Astrocyte of the spinal cord (primary cell): ENCODE measurements around the gene OR2AP1.
"Not testable (repeated sequence)": the region's sequence is repeated elsewhere in the genome, so short reads cannot be mapped to it uniquely, and the experiment has no call there.

Source experiments
- DNase-seq: peaks from one replicate; pipeline ENCODE4 v3.0.0; 2011; ENCODE audit warnings: low read depth, low spot score
- H3K4me3 ChIP-seq: 2 replicates; pipeline ENCODE4 v1.5.1; 2011; ENCODE audit warnings: low read depth, mild to moderate bottlenecking, low read length, moderate library complexity
- in situ Hi-C: cut with HindIII; loops from 2 replicates; pipeline ENCODE4 v1.10.0; 2017; ENCODE audit warnings: low sequenced_read_pairs
- TF ChIP-seq, protein P1 (sequence below): IDR thresholded peaks from 2 replicates; pipeline ENCODE4 v1.5.1; 2012; ENCODE audit warnings: low read depth, mild to moderate bottlenecking, low read length, inconsistent platforms

Gene OR2AP1

GRCh38 chr12:55585817-55586216 is 13.5 kb downstream of the OR2AP1 start:
- TF ChIP-seq, protein P1, sequence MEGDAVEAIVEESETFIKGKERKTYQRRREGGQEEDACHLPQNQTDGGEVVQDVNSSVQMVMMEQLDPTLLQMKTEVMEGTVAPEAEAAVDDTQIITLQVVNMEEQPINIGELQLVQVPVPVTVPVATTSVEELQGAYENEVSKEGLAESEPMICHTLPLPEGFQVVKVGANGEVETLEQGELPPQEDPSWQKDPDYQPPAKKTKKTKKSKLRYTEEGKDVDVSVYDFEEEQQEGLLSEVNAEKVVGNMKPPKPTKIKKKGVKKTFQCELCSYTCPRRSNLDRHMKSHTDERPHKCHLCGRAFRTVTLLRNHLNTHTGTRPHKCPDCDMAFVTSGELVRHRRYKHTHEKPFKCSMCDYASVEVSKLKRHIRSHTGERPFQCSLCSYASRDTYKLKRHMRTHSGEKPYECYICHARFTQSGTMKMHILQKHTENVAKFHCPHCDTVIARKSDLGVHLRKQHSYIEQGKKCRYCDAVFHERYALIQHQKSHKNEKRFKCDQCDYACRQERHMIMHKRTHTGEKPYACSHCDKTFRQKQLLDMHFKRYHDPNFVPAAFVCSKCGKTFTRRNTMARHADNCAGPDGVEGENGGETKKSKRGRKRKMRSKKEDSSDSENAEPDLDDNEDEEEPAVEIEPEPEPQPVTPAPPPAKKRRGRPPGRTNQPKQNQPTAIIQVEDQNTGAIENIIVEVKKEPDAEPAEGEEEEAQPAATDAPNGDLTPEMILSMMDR = no peak
- in situ Hi-C loops = no loop called here
- DNase-seq = no peak
- no peak overlapping the region for H3K4me3 ChIP-seq

DNA sequence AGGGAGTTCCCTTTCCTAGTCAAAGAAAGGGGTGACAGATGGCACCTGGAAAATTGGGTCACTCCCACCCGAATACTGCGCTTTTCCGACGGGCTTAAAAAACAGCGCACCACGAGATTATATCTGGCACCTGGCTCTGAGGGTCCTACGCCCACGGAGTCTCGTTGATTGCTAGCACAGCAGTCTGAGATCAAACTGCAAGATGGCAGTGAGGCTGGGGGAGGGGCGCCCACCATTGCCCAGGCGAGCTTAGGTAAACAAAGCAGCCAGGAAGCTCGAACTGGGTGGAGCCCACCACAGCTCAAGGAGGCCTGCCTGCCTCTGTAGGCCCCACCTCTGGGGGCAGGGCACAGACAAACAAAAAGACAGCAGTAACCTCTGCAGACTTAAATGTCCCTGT is 17.9 kb downstream of the OR2AP1 start:
- in situ Hi-C loops, DNase-seq, H3K4me3 ChIP-seq: not testable (repeated sequence)

DNA sequence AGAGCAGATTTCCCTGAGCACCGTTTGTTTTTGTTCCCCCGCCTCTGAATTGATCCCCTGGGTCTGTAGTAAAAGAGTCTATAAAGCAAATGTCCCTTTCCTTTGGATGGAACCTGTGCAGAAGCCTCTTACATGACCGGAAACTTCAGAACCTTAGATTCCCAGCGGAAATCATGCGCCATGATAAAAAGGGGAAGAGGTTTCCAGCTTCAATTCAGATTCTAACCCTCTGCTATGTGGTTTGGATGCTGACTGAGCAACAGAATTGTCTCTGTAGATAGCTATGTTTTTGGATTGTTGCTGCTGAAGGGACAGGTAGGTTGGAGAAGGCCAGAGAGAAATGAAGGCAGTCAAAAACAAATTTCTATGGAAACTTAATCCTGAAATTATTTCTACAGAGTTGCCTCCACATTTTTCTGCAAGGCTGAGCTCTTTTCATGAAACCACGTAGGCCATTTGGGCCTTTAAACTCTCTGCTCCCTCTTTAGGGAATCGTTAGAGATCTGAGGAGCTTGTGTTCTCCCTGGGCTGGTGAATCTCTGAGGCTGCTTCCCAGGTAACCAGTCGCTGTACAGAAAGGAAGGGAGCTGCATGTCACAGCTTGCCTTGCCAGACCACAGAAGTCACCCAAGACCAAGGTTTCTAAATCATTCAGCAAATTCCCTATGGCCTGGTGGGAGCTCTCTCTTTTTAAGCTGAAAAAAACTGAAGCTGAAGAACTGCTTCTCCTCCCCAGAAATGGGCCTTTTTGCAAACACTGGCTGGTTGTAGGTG is 35.7 kb downstream of the OR2AP1 start:
- no peak overlapping the region for H3K4me3 ChIP-seq
- TF ChIP-seq, protein P1 = no peak
- DNase-seq = no peak
- in situ Hi-C loops = no loop called here

GRCh38 chr12:55610598-55610997 is 38.3 kb downstream of the OR2AP1 start:
- in situ Hi-C loops = no loop called here
- H3K4me3 ChIP-seq = no peak overlapping the region
- TF ChIP-seq, protein P1 = no peak
- no peak for DNase-seq

GRCh38 chr12:55612646-55613045 is 40.4 kb downstream of the OR2AP1 start:
- DNase-seq = no peak
- TF ChIP-seq, protein P1 = no peak
- no peak overlapping the region for H3K4me3 ChIP-seq
- in situ Hi-C loops = no loop called here

DNA sequence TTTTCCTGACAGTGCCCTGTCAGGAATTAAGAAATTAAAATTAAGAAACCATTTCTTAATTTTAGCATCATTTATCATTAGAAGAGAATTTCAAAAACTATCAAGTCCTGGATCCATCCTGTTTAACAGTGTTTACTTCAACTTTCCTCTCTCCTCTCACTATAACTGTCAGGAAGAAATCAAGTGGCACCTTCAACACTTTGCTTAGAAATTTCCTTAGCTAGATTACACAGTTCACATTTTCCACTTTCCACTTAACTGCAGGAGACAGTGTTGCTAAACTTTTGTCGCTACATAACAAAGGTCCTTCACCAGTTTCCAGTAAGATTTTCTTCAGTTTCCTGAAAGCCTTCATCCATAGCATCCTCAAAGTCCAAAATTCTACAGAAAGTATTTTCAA is 42.5 kb downstream of the OR2AP1 start:
- TF ChIP-seq, protein P1 = no peak
- in situ Hi-C loops = no loop called here
- no peak overlapping the region for H3K4me3 ChIP-seq
- DNase-seq = no peak

DNA sequence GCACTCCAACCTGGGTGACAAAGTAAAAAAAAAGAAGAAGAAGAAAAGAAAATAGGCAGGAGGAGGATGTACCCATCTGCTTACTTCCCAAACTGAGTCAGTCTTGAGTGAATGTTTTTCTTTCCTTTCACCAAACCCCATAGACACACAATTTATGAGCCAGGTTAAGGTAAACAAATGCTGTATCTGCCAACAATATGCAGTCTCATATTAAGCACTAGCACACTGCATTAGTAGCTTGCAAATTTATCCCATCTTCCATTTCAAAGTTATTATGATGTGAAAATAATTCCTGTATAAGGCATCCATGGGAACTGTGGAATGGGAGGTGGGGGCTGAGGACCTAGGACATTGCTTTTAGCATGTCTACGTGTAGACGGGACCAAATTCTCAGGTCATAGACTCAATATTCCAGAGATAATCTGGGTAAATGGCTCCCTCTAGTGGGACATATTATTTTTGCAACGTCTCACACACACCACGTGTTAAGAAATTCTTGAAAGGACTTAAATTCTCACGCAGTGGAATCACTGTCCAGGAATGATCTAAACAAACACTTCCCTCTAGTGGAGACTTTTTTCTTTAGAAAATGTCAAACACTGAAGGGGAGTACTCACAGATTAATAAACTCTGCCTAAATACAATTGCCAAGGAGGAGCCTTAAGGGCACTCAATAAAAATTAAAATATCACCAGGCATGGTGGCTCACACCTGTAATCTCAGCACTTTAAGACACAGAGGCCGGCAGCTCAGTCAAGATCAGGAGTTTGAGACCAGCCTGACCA is 47.3 kb downstream of the OR2AP1 start:
- peak; percentile 93 for DNase-seq
- in situ Hi-C loops = no loop called here
- H3K4me3 ChIP-seq = no peak overlapping the region
- TF ChIP-seq, protein P1 = peak; percentile 62
